ENCODE data around the gene GPR17. TPM values are rescaled to one million over a fixed set of nuclear protein-coding genes. Genes with fewer than 3 reads are reported as not detected.

Gene GPR17
- total and polyA plus RNA-seq, 4 donors: 0.30 to 1.4 (median 0.40) TPM; not detected in 1

- no peaks in the 10 kb centered on the region for H3K9me3 ChIP-seq (ENCODE audit: control insufficient read depth in 4 of 4, insufficient read depth in 3 of 4, low read length in 3 of 4)
- DNase-seq: no peak
- no peak for TF ChIP-seq CTCF (IDR thresholded peaks at IDR 0.05; ENCODE audit: control extremely low read depth, extremely low read depth)
- no peak overlapping the region for H3K4me3 ChIP-seq
- H3K4me1 ChIP-seq (ENCODE audit: control insufficient read depth in 5 of 5, insufficient read depth in 5 of 5, low read length in 5 of 5): peaks cover 0 to 56% (median 12%) of the 10 kb centered on the region in 5 donors
- H3K36me3 ChIP-seq (ENCODE audit: control insufficient read depth in 4 of 4, insufficient read depth in 4 of 4, low read length in 4 of 4): peaks cover 0 to 12% (median 0%) of the 10 kb centered on the region in 4 donors
- H3K27ac ChIP-seq (ENCODE audit: low read depth in 1 of 2, low read length in 1 of 2): peak overlapping the region; percentile 61 to 92
- H3K9ac ChIP-seq (ENCODE audit: insufficient read depth in 1 of 2, low read length in 2 of 2): no peak overlapping the region
- no peak for ATAC-seq (ENCODE audit: insufficient read depth, low FRiP score)
- WGBS, 2 donors: 90 to 95% methylated on average over 31 to 33 of the region's 33 CpGs
- H3K27me3 ChIP-seq (ENCODE audit: control insufficient read depth in 3 of 3, insufficient read depth in 3 of 3, low read length in 2 of 3): no peaks in the 10 kb centered on the region
Observed at GRCh38 chr2:127636248-127637235, 9.4 kb upstream of the GPR17 start.

GRCh38 chr2:127637236-127637630 lies 8.7 kb upstream of the GPR17 start:
- Histone ChIP-seq H3K9me3 (ENCODE audit: control insufficient read depth in 4 of 4, insufficient read depth in 3 of 4, low read length in 3 of 4) (no peaks in the 10 kb centered on the region), H3K4me3 (no peak overlapping the region), H3K4me1 (ENCODE audit: control insufficient read depth in 5 of 5, insufficient read depth in 5 of 5, low read length in 5 of 5) (peaks cover 0 to 61% (median 12%) of the 10 kb centered on the region in 5 donors), H3K27me3 (ENCODE audit: control insufficient read depth in 3 of 3, insufficient read depth in 3 of 3, low read length in 2 of 3) (no peaks in the 10 kb centered on the region), H3K9ac (ENCODE audit: insufficient read depth in 1 of 2, low read length in 2 of 2) (no peak overlapping the region), H3K36me3 (ENCODE audit: control insufficient read depth in 4 of 4, insufficient read depth in 4 of 4, low read length in 4 of 4) (peaks cover 0 to 12% (median 0%) of the 10 kb centered on the region in 4 donors), H3K27ac (ENCODE audit: low read depth in 1 of 2, low read length in 1 of 2) (peak overlapping the region; percentile 61 to 92)
- WGBS, 2 donors: 66 to 70% methylated on average over 13 of the region's 13 CpGs
- TF ChIP-seq CTCF (IDR thresholded peaks at IDR 0.05; ENCODE audit: control extremely low read depth, extremely low read depth): no peak
- no peak for ATAC-seq (ENCODE audit: insufficient read depth, low FRiP score)
- DNase-seq: no peak

GRCh38 chr2:127637725-127638252 lies 8.2 kb upstream of the GPR17 start:
- 31 to 33% methylated on average over 8 of the region's 8 CpGs for WGBS, 2 donors
- Histone ChIP-seq H3K4me3 (no peak overlapping the region), H3K27ac (ENCODE audit: low read depth in 1 of 2, low read length in 1 of 2) (peak overlapping the region; percentile 61 to 92), H3K36me3 (ENCODE audit: control insufficient read depth in 4 of 4, insufficient read depth in 4 of 4, low read length in 4 of 4) (peaks cover 0 to 12% (median 0%) of the 10 kb centered on the region in 4 donors), H3K4me1 (ENCODE audit: control insufficient read depth in 5 of 5, insufficient read depth in 5 of 5, low read length in 5 of 5) (peaks cover 0 to 61% (median 12%) of the 10 kb centered on the region in 5 donors), H3K9ac (ENCODE audit: insufficient read depth in 1 of 2, low read length in 2 of 2) (no peak overlapping the region), H3K27me3 (ENCODE audit: control insufficient read depth in 3 of 3, insufficient read depth in 3 of 3, low read length in 2 of 3) (no peaks in the 10 kb centered on the region), H3K9me3 (ENCODE audit: control insufficient read depth in 4 of 4, insufficient read depth in 3 of 4, low read length in 3 of 4) (no peaks in the 10 kb centered on the region)
- no peak for TF ChIP-seq CTCF (IDR thresholded peaks at IDR 0.05; ENCODE audit: control extremely low read depth, extremely low read depth)
- peak; percentile 56 to 79 (median 64) for DNase-seq
- peak; percentile 6 for ATAC-seq (ENCODE audit: insufficient read depth, low FRiP score)

Measured in lung (tissue), 12 donors.